Esophagus muscularis mucosa (tissue), 4 donors: ENCODE data around the gene CCDC12. TPM values are rescaled to one million over a fixed set of nuclear protein-coding genes. Genes with fewer than 3 reads are reported as not detected.

Experiments
- DNase-seq: peaks from one replicate; pipeline ENCODE4 v3.0.0-alpha.2; 2017; ENCODE audit errors: extremely low spot score
- H3K27ac ChIP-seq, 4 donors: fragments of 200-600 bp; sonication (generic); replicated peaks in 1 of 4; 1 replicate in 3 of 4; 2 replicates in 1 of 4; pipeline ENCODE4 v1.5.1; 2016 to 2019; ENCODE audit warnings: mild to moderate bottlenecking in 1 of 4
- H3K27me3 ChIP-seq, 4 donors: fragments of 200-600 bp; sonication (generic); one replicate each; pipeline versions ENCODE4 v1.5.1 to v1.6.0; 2016 to 2019
- H3K36me3 ChIP-seq, 4 donors: fragments of 200-600 bp; sonication (generic); one replicate each; pipeline ENCODE4 v1.5.1; 2016 to 2019
- H3K4me1 ChIP-seq, 4 donors: fragments of 200-600 bp; sonication (generic); one replicate each; pipeline ENCODE4 v1.5.1; 2016 to 2019
- H3K4me3 ChIP-seq, 4 donors: fragments of 200-600 bp; sonication (generic); 1 replicate in 2 of 4; 2 replicates in 2 of 4; pipeline ENCODE4 v1.5.1; 2016 to 2019; ENCODE audit warnings: mild to moderate bottlenecking in 4 of 4, moderate library complexity in 1 of 4
- H3K9me3 ChIP-seq, 4 donors: fragments of 200-600 bp; sonication (generic); 1 replicate in 3 of 4; 2 replicates in 1 of 4; pipeline ENCODE4 v1.5.1; 2016 to 2019
- EP300 ChIP-seq: sonication (generic); formaldehyde crosslinking; IDR thresholded peaks from one replicate; pipeline ENCODE4 v1.6.1; 2017; ENCODE audit warnings: antibody characterized with exemption
- POLR2A ChIP-seq: fragments of 450-650 bp; IDR thresholded peaks from one replicate; pipeline ENCODE4 v1.6.1; 2017; ENCODE audit warnings: antibody characterized with exemption, moderate library complexity, mild to moderate bottlenecking, low read depth
- POLR2AphosphoS5 ChIP-seq, 2 donors: sonication (generic); formaldehyde crosslinking; IDR thresholded peaks; one replicate each; pipeline ENCODE4 v1.6.1; 2017; ENCODE audit warnings: antibody characterized with exemption in 2 of 2
- WGBS: methylation state at CpG from one replicate; pipeline ENCODE4 v1.1.5; 2018; 5-methylcytosine and 5-hydroxymethylcytosine counted together
- intact Hi-C: fragments of 100-400 bp; cut with DNase I; formaldehyde crosslinking; loops from one replicate; pipeline ENCODE4 v1.15.1; 2023
- total RNA-seq, 4 donors: library from RNA; depleted of rRNA; stranded (reverse); fragments of >200 nt; gene quantifications; one replicate each; pipeline versions ENCODE4 v1.1.0 to v1.2.1, GENCODE V29; 2016
- TF ChIP-seq, protein P1 (sequence below), 3 experiments: fragments of 200-600 bp in 2 of 3; fragments of 450-650 bp in 1 of 3; sonication (generic) in 2 of 3; IDR thresholded peaks; one replicate each; pipeline ENCODE4 v1.5.1; 2017 to 2019; ENCODE audit warnings: antibody characterized with exemption in 3 of 3, mild to moderate bottlenecking in 2 of 3, moderate library complexity in 1 of 3

CCDC12 gene
- total RNA-seq, 4 donors from 2014 or later: 27.5 to 54.8 (median 36.7) TPM

DNA sequence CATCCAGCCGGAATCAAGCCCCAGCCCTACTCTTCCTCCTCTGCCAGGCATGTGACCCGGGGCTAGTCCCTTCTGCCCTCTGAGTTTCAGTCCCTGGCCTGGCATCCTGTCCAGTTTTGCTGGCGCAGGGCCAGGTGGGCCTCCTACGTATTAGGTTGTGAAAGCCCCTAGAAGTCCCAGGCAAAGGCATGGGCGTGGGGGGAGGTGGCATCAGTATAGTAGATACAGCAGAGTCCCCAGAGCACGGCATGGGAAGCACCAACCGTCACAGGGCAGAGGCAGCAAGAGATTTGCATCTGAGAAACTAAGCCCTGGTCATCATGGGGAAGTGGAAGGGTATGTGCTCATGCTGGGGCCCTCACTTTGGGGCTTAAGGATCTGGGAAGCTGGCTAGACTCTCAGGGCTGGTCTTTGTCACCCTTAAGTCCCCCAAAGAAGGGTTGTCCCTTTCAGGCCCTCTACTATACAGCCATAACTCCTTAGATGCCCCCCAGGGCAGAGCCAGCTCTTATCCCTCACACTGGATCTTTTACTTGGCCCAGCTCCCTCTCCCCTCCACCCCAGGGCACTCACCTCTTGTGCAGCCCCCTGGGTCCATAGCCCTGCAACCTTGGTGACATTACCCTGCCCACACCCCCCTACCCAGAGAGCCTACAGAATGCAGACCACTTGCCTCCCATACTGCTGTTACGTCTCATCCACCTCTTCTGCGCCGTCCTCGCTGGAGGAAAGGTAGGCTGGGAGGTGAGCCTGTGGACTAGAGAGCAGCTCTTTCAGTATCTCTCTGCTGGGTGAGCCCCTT is 14.2 kb upstream of the CCDC12 start:
- Histone ChIP-seq H3K4me3 (no peak overlapping the region), H3K4me1 (peaks cover 17 to 43% (median 35%) of the 10 kb centered on the region in 4 donors), H3K27ac (no peak overlapping the region), H3K27me3 (no peaks in the 10 kb centered on the region), H3K36me3 (peaks cover 0 to 70% (median 50%) of the 10 kb centered on the region in 4 donors), H3K9me3 (no peaks in the 10 kb centered on the region)
- intact Hi-C loops: no loop called here
- DNase-seq: no peak
- WGBS: 81% methylated on average over 11 of the region's 11 CpGs
- no peak for TF ChIP-seq EP300
- no peak for TF ChIP-seq POLR2A
- TF ChIP-seq, protein P1, sequence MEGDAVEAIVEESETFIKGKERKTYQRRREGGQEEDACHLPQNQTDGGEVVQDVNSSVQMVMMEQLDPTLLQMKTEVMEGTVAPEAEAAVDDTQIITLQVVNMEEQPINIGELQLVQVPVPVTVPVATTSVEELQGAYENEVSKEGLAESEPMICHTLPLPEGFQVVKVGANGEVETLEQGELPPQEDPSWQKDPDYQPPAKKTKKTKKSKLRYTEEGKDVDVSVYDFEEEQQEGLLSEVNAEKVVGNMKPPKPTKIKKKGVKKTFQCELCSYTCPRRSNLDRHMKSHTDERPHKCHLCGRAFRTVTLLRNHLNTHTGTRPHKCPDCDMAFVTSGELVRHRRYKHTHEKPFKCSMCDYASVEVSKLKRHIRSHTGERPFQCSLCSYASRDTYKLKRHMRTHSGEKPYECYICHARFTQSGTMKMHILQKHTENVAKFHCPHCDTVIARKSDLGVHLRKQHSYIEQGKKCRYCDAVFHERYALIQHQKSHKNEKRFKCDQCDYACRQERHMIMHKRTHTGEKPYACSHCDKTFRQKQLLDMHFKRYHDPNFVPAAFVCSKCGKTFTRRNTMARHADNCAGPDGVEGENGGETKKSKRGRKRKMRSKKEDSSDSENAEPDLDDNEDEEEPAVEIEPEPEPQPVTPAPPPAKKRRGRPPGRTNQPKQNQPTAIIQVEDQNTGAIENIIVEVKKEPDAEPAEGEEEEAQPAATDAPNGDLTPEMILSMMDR (IDR thresholded peaks at IDR 0.05): no peak
- no peak for TF ChIP-seq POLR2AphosphoS5 (IDR thresholded peaks at IDR 0.05)

DNA sequence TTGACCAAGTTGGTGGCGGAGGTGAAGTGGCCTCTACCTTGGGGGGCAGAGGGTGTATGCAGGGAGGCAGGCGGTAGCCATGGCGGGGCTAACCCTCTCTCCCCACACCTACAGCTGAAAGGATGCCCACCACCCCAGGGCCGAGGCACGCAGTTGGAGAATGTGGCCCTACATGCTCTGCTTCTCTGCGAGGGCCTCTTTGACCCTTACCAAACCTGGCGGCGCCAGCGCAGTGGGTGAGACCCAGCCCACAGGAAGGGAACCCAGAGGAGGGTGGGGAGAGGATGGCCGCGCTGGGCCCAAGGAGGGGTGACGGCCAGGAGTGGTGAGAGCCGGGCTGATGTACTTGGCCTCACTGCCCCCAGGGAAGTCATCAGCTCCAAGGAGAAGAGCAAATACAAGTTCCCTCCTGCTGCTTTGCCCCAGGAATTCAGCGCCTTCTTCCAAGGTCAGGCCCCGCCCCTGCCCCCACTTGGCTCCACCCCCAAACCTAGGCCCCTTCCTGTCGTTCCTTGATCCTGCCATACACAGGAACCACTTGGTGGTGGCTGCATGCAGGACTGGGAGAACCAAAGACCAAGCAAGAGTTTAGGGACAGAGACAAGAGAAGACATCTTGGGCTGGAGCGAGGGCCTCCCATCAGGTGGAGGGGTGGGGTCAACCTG is 12.7 kb upstream of the CCDC12 start:
- H3K9me3 ChIP-seq: no peaks in the 10 kb centered on the region
- H3K27me3 ChIP-seq: no peaks in the 10 kb centered on the region
- no peak overlapping the region for H3K4me3 ChIP-seq
- 76% methylated on average over 13 of the region's 17 CpGs for WGBS
- no peak overlapping the region for H3K27ac ChIP-seq
- no peak for DNase-seq
- peaks cover 0 to 55% (median 36%) of the 10 kb centered on the region in 4 donors for H3K36me3 ChIP-seq
- intact Hi-C loops: no loop called here
- TF ChIP-seq POLR2AphosphoS5 (IDR thresholded peaks at IDR 0.05): no peak
- TF ChIP-seq POLR2A: no peak
- TF ChIP-seq EP300: no peak
- TF ChIP-seq, protein P1 (IDR thresholded peaks at IDR 0.05): no peak
- H3K4me1 ChIP-seq: peaks cover 17 to 47% (median 35%) of the 10 kb centered on the region in 4 donors

DNA sequence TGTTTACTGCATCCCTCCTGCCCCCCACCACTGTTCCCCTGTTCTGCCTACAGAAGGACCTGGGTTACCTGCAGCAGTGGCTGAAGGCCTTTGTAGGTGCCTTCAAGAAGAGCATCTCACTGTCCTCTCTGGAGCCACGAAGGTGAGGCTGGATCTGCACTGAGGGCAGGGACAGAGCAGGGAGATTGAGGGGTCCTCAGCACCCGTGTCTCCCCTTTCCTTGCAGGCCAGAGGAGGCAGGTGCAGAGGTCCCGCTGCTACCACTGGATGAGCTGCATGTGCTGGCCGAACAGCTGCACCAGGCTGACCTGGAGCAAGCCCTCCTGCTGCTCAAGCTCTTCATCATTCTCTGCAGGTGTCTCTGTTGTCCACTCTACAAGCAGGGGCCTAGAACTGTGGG is 12.1 kb upstream of the CCDC12 start:
- intact Hi-C loops: no loop called here
- TF ChIP-seq POLR2AphosphoS5 (IDR thresholded peaks at IDR 0.05): no peak
- no peak for TF ChIP-seq POLR2A
- TF ChIP-seq EP300: no peak
- TF ChIP-seq, protein P1 (IDR thresholded peaks at IDR 0.05): no peak
- no peak for DNase-seq
- 76% methylated on average over 4 of the region's 4 CpGs for WGBS
- Histone ChIP-seq H3K36me3 (peaks cover 0 to 48% (median 30%) of the 10 kb centered on the region in 4 donors), H3K27me3 (no peaks in the 10 kb centered on the region), H3K4me1 (peaks cover 17 to 47% (median 35%) of the 10 kb centered on the region in 4 donors), H3K4me3 (no peak overlapping the region), H3K9me3 (no peaks in the 10 kb centered on the region), H3K27ac (no peak overlapping the region)

DNA sequence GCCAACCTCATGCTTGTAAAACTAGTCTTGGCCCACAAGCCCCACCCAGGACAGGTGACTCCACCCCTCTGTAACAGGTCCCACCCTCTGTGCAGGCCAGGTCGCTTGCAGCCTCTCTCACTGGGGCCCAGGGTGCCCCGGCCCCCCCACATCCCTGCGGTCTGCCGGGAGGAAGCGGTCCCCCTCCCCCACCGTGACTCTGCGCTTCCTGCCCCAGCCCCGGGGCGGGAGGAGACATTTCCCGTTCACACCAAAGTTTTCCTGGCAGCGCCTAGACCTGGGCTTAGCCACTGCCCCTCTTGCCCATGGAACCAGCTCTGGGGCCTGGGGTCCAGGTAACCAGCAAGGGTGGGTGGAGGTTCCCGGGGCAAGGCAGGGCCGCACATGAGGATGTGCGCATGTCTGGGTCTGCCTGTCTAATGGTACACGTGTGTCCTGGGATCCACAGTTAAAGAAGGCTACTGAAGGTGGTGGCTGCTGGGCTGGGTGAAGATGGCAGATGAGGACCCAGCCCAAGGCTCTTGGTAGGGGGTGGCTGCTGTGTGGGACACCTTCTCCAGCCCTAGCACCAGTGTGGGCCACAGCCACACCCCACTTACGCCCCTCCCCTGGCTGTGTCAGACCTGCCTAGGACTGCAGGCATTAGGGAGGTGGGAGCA is 11.3 kb upstream of the CCDC12 start:
- peak overlapping the region; percentile 6 to 33 (median 14) for H3K4me3 ChIP-seq
- intact Hi-C loops: no loop called here
- peak overlapping the region in 2 of 4 donors; percentile 27 to 51 for H3K27ac ChIP-seq
- no peaks in the 10 kb centered on the region for H3K9me3 ChIP-seq
- peaks cover 0 to 45% (median 27%) of the 10 kb centered on the region in 4 donors for H3K36me3 ChIP-seq
- H3K27me3 ChIP-seq: no peaks in the 10 kb centered on the region
- WGBS: 58% methylated on average over 7 of the region's 16 CpGs
- TF ChIP-seq POLR2AphosphoS5 (IDR thresholded peaks at IDR 0.05): peak; percentile 38 to 46
- no peak for TF ChIP-seq EP300
- H3K4me1 ChIP-seq: peaks cover 17 to 48% (median 35%) of the 10 kb centered on the region in 4 donors
- DNase-seq: no peak

DNA sequence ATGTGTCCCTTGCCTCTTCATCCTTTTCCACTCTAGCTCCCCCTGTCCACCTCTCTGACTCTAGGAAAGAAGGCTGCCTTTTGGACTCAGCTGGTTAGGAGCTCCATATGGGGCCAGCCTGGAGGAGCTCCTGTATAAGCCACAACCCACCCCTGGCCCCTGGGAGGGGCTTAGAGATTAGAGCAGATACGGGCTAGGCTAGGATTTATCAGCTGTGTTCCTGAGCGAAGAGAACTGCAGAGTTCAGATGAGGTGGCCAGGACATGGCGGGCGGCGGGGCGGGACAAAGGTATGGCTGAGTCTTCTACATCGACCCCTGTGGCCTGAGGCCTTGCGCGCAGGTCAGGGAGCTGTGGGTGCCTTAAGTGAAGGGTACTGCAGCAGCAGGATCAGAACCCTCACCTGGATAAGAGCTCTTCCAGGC is 10.8 kb upstream of the CCDC12 start:
- H3K36me3 ChIP-seq: peaks cover 0 to 40% (median 22%) of the 10 kb centered on the region in 4 donors
- DNase-seq: no peak
- no peaks in the 10 kb centered on the region for H3K27me3 ChIP-seq
- H3K27ac ChIP-seq: peak overlapping the region in 2 of 4 donors; percentile 13 to 51
- peaks cover 17 to 53% (median 38%) of the 10 kb centered on the region in 4 donors for H3K4me1 ChIP-seq
- H3K9me3 ChIP-seq: no peaks in the 10 kb centered on the region
- WGBS: 65% methylated on average over 5 of the region's 9 CpGs
- peak overlapping the region in 1 of 4 donors; percentile 17 for H3K4me3 ChIP-seq
- intact Hi-C loops: no loop called here
- TF ChIP-seq POLR2A (no peak), POLR2AphosphoS5 (IDR thresholded peaks at IDR 0.05) (no peak), EP300 (no peak)
- TF ChIP-seq, protein P1 (IDR thresholded peaks at IDR 0.05): no peak
